Cardiac fibroblast (primary cell): ENCODE measurements around the gene CD300H.

Experiments
- DNase-seq, 2 donors: peaks; one replicate each; pipeline versions ENCODE4 v3.0.0 to v3.0.0-alpha.2; 2010; ENCODE audit warnings: low read depth in 2 of 2
- H3K4me3 ChIP-seq, 2 donors: replicated peaks in 1 of 2; 1 replicate in 1 of 2; 2 replicates in 1 of 2; pipeline ENCODE4 v1.5.1; 2011; ENCODE audit warnings: low read depth in 2 of 2, low read length in 2 of 2, mild to moderate bottlenecking in 2 of 2, moderate library complexity in 1 of 2
- TF ChIP-seq, protein P1 (sequence below): IDR thresholded peaks from one replicate; pipeline ENCODE4 v1.5.1; 2011; ENCODE audit warnings: low read depth, mild to moderate bottlenecking, low read length, inconsistent platforms

CD300H gene

DNA sequence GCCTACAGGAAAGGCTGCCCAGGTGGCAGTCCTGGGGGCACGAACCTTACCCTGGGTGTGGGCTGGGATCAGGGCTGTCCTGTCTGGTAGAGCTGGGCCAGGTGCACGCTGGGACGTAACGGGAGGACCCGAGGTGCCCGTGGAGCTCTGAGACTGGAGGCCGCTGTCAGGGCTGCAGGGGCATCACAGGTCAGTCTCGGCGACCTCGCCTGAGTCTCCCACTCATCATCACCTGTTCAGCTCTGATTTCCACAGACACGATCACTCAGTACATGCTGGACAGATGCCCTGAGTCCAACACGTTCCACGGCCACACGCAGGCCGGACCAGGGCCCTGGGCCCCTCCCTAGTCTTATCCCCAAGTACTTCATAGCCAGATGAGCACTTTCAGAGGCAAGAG is 16.7 kb downstream of the CD300H start:
- TF ChIP-seq, protein P1, sequence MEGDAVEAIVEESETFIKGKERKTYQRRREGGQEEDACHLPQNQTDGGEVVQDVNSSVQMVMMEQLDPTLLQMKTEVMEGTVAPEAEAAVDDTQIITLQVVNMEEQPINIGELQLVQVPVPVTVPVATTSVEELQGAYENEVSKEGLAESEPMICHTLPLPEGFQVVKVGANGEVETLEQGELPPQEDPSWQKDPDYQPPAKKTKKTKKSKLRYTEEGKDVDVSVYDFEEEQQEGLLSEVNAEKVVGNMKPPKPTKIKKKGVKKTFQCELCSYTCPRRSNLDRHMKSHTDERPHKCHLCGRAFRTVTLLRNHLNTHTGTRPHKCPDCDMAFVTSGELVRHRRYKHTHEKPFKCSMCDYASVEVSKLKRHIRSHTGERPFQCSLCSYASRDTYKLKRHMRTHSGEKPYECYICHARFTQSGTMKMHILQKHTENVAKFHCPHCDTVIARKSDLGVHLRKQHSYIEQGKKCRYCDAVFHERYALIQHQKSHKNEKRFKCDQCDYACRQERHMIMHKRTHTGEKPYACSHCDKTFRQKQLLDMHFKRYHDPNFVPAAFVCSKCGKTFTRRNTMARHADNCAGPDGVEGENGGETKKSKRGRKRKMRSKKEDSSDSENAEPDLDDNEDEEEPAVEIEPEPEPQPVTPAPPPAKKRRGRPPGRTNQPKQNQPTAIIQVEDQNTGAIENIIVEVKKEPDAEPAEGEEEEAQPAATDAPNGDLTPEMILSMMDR = no peak
- no peak overlapping the region for H3K4me3 ChIP-seq
- DNase-seq = no peak

DNA sequence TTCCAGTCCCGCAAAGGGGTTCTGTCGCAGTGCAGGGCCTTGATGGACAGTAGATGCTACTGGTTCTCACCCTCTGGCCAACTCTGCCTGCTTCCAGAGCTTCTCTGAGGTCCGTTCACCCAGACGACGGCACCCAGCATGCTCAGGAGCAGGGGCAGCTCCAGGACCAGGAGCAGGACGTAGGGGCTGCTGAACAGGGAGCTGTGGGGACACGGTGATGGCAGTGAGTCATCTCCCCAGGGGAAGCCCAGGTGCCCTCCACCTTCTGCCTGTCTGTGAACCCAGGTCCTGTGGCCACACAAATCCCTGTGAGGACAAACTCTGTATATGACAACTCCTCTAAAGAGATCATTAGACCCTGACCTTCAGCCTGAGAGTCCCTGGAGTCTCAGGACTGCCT is 18.0 kb downstream of the CD300H start:
- no peak overlapping the region for H3K4me3 ChIP-seq
- TF ChIP-seq, protein P1 = no peak
- no peak for DNase-seq

DNA sequence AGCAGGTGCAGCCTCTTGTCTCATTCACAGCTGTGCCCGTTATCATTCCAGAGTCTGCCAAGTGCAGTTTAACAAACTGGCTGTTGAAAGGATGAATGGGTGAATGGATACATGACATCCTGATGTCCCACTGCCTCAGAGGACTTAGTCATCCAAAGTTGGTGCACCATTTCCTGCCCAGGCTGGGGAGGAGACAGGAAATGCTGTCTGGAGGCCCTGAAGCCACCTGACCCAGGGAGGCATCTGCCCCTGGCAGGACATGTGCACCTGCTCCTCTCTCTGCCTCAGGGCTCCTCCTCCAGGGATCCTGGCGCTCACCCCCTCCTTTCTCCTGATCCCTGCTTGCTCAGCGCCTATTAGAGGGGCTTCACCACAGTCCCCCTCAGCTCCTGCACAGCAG is 19.6 kb downstream of the CD300H start:
- DNase-seq = no peak
- no peak overlapping the region for H3K4me3 ChIP-seq
- TF ChIP-seq, protein P1 = no peak

DNA sequence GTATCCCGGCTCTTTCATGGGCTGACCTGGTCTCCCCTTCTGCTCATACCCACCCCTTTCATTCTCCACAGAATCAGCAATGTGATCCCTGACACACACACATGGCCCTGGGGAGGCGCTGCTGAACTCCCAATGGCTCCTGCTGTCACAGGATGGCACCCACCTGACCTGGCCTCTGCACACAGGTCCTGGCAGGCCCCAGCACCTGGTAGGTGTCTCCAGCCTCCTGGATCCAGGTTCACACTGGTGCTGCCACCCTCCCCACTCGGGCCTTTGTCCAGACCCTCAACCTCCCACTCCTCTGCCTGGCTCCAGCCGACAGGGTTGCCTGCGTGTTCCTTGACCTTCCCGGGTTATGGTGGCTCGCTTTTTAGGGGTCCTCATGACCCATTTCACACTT is 20.0 kb downstream of the CD300H start:
- no peak for DNase-seq
- H3K4me3 ChIP-seq = no peak overlapping the region
- TF ChIP-seq, protein P1 = no peak

DNA sequence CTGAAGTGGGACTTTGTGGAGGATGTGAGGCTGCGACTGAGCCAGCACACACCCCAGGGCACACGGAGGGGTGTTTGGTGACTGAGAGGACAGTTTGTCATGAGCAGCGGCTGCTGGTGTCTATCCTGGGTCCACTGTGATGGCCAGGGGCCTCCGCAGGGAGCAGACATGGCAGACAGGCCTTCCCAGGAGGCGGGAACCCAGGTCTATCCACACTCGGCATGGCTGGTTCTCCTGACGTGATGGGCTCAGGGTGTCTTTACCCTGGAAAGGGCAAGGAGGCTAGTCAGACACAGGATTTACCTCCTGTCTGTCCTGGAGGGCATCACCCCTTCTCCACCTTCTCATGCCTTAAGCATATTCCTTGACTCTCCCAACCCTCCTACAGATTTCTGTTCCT is 20.7 kb downstream of the CD300H start:
- no peak for DNase-seq
- TF ChIP-seq, protein P1 = no peak
- no peak overlapping the region for H3K4me3 ChIP-seq

DNA sequence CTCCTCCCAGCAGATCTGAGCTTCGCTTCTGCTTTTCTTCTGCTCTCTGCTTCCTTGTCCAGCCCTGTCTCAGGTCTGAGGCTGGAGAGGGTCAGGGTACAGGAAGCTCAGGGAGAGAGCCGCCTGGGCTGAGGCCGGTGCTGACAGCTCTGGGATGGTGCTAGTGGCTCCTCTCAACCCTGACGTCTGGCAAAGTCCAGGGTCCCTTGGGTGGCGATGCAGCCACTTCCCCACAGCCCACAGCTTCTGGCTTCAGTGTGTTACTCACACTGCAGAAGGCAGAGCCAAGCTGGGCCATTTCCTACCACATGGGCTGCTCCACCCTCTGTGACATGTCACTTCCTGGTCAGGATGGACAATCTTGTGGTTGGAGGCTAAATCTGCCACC is 21.5 kb downstream of the CD300H start, which contains the start of gene CD300C:
Gene CD300C, minus strand, starts transcription at position 273 of the 388 bp plus-strand sequence. CDS start 333 bp downstream, outside the sequence.
- TF ChIP-seq, protein P1 = no peak
- DNase-seq = no peak
- H3K4me3 ChIP-seq = no peak within 1 kb of the TSS
